ENCODE results near the gene SLC2A1.

DNA sequence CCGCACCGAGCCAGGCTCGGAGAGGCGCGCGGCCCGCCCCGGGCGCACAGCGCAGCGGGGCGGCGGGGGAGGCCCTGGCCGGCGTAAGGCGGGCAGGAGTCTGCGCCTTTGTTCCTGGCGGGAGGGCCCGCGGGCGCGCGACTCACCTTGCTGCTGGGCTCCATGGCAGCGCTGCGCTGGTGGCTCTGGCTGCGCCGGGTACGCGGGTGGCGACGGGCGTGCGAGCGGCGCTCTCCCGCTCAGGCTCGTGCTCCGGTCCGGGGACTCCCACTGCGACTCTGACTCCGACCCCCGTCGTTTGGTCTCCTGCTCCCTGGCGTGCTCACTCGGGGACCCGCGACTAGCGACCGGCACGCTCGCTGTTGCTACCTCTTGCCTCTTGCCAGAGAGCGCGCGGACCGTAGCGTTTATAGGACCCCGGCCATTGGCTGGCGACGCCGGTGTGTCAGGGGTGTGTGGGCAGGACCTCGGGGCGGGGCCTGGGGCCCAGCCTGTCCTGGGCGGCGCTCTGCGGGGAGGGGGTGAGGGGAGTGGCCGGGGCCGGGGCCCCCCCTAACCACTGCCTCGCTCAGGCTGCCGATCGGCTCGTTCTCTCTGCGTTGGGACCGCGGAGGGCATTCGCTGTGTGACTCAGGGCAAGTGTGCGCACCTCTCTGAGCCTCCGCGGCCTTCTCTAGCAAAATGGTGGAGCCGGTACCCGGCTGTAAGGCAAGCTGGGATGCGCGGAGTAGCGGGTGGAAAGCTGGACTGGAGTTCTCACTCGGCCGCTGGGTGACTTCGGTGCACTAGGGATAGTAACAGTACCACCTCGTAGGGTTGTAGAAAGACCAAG, at the start of gene SLC2A1:
- TF ChIP-seq, protein P1, sequence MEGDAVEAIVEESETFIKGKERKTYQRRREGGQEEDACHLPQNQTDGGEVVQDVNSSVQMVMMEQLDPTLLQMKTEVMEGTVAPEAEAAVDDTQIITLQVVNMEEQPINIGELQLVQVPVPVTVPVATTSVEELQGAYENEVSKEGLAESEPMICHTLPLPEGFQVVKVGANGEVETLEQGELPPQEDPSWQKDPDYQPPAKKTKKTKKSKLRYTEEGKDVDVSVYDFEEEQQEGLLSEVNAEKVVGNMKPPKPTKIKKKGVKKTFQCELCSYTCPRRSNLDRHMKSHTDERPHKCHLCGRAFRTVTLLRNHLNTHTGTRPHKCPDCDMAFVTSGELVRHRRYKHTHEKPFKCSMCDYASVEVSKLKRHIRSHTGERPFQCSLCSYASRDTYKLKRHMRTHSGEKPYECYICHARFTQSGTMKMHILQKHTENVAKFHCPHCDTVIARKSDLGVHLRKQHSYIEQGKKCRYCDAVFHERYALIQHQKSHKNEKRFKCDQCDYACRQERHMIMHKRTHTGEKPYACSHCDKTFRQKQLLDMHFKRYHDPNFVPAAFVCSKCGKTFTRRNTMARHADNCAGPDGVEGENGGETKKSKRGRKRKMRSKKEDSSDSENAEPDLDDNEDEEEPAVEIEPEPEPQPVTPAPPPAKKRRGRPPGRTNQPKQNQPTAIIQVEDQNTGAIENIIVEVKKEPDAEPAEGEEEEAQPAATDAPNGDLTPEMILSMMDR (IDR thresholded peaks at IDR 0.05) = peak in 2 of 6 experiments; percentile 16 to 33
- TF ChIP-seq POLR2A (IDR thresholded peaks at IDR 0.05) (peak in 2 of 4 donors; percentile 64 to 85), EP300 (IDR thresholded peaks at IDR 0.05) (no peak), POLR2AphosphoS5 (IDR thresholded peaks at IDR 0.05) (peak; percentile 57 to 91)
